Skeletal muscle cell (primary cell): ENCODE data around the gene ZNF330.

Experiments
- DNase-seq: peaks from one replicate; pipeline ENCODE4 v3.0.0-alpha.2; 2010; ENCODE audit warnings: low read depth
- H3K4me3 ChIP-seq: 2 replicates; pipeline ENCODE4 v1.5.1; 2011; ENCODE audit warnings: low read depth, mild to moderate bottlenecking, control low read depth, low read length, moderate library complexity

ZNF330 gene

GRCh38 chr4:141229408-141230101 is 8.9 kb downstream of the ZNF330 start:
- no peak for DNase-seq
- H3K4me3 ChIP-seq = no peak overlapping the region

GRCh38 chr4:141233673-141234072 is 13.0 kb downstream of the ZNF330 start:
- DNase-seq = no peak
- no peak overlapping the region for H3K4me3 ChIP-seq

- no peak for DNase-seq
- no peak overlapping the region for H3K4me3 ChIP-seq
Measured at GRCh38 chr4:141238186-141238585, 17.5 kb downstream of the ZNF330 start.

- DNase-seq = no peak
- H3K4me3 ChIP-seq = no peak overlapping the region
Measured at GRCh38 chr4:141240259-141240658, 19.6 kb downstream of the ZNF330 start.

GRCh38 chr4:141240671-141241070 is 20.0 kb downstream of the ZNF330 start:
- DNase-seq = no peak
- H3K4me3 ChIP-seq = no peak overlapping the region

GRCh38 chr4:141241986-141242385 is 21.3 kb downstream of the ZNF330 start:
- H3K4me3 ChIP-seq = no peak overlapping the region
- no peak for DNase-seq

GRCh38 chr4:141244419-141244818 is 23.7 kb downstream of the ZNF330 start:
- no peak overlapping the region for H3K4me3 ChIP-seq
- no peak for DNase-seq

- peak; percentile 56 for DNase-seq
- H3K4me3 ChIP-seq = no peak overlapping the region
Measured at GRCh38 chr4:141246243-141246642, 25.5 kb downstream of the ZNF330 start.

GRCh38 chr4:141246683-141247429 is 26.2 kb downstream of the ZNF330 start:
- DNase-seq = no peak
- no peak overlapping the region for H3K4me3 ChIP-seq

GRCh38 chr4:141247430-141247780 is 26.7 kb downstream of the ZNF330 start:
- no peak overlapping the region for H3K4me3 ChIP-seq
- DNase-seq = no peak

GRCh38 chr4:141248029-141248428 is 27.3 kb downstream of the ZNF330 start:
- no peak overlapping the region for H3K4me3 ChIP-seq
- DNase-seq = peak; percentile 87

- no peak overlapping the region for H3K4me3 ChIP-seq
- no peak for DNase-seq
Measured at GRCh38 chr4:141248486-141248885, 27.8 kb downstream of the ZNF330 start.

- no peak overlapping the region for H3K4me3 ChIP-seq
- no peak for DNase-seq
Measured at GRCh38 chr4:141254326-141254725, 33.6 kb downstream of the ZNF330 start.

- no peak for DNase-seq
- no peak overlapping the region for H3K4me3 ChIP-seq
Measured at GRCh38 chr4:141255016-141255415, 34.3 kb downstream of the ZNF330 start.

GRCh38 chr4:141258558-141258957 is 37.9 kb downstream of the ZNF330 start:
- DNase-seq = no peak
- no peak overlapping the region for H3K4me3 ChIP-seq

- DNase-seq = peak; percentile 82
- H3K4me3 ChIP-seq = no peak overlapping the region
Measured at GRCh38 chr4:141275834-141276233, 55.1 kb downstream of the ZNF330 start.

- DNase-seq = no peak
- no peak overlapping the region for H3K4me3 ChIP-seq
Measured at GRCh38 chr4:141283152-141283551, 62.5 kb downstream of the ZNF330 start.

- no peak for DNase-seq
- H3K4me3 ChIP-seq = no peak overlapping the region
Measured at GRCh38 chr4:141283563-141283962, 62.9 kb downstream of the ZNF330 start.
